Activated CD8-positive, alpha-beta memory T cell treated with anti-CD3 and anti-CD28 coated beads, Interleukin-2, amount 10 ng/mL, durations not matched to agents 7 days and 5 days (primary cell): ENCODE measurements around the gene TMEM51. TPM values are rescaled to one million over a fixed set of nuclear protein-coding genes. Genes with fewer than 3 reads are reported as not detected.

Source experiments
- ATAC-seq: fragments of 150-1000 bp; cut with Tn5 transposase; one replicate; pipeline ENCODE4 v1.10.0; 2021; ENCODE audit warnings: moderate library complexity
- CTCF ChIA-PET: fragments of 350-600 bp; sonication (Branson Sonifier 250); formaldehyde crosslinking; loops from one replicate; lab custom pipeline; 2021; ENCODE audit warnings: antibody characterized with exemption; lab: Charles Lee
- DNase-seq: peaks from one replicate; pipeline ENCODE4 v3.0.0-alpha.2; 2020
- H3K27ac Mint-ChIP-seq: one replicate; pipeline ENCODE4 v1.8.0; 2021; ENCODE audit warnings: mild to moderate bottlenecking, mixed read lengths
- H3K27me3 Mint-ChIP-seq: one replicate; pipeline ENCODE4 v1.8.0; 2021; ENCODE audit warnings: mixed read lengths
- H3K36me3 Mint-ChIP-seq: one replicate; pipeline ENCODE4 v1.8.0; 2021; ENCODE audit warnings: mild to moderate bottlenecking, mixed read lengths
- H3K4me1 Mint-ChIP-seq: one replicate; pipeline ENCODE4 v1.8.0; 2021; ENCODE audit warnings: mixed read lengths
- H3K4me3 Mint-ChIP-seq: one replicate; pipeline ENCODE4 v1.8.0; 2021; ENCODE audit warnings: mild to moderate bottlenecking, moderate library complexity, mixed read lengths
- H3K9me3 Mint-ChIP-seq: one replicate; pipeline ENCODE4 v1.8.0; 2022; ENCODE audit warnings: low read depth, mixed read lengths
- total RNA-seq, 2 experiments: library from RNA; stranded (reverse); gene quantifications; one replicate each; pipeline ENCODE4 v1.2.3, GENCODE V29; 2021

The TMEM51 gene
- total RNA-seq, 2 experiments from 2014 or later: not detected

DNA sequence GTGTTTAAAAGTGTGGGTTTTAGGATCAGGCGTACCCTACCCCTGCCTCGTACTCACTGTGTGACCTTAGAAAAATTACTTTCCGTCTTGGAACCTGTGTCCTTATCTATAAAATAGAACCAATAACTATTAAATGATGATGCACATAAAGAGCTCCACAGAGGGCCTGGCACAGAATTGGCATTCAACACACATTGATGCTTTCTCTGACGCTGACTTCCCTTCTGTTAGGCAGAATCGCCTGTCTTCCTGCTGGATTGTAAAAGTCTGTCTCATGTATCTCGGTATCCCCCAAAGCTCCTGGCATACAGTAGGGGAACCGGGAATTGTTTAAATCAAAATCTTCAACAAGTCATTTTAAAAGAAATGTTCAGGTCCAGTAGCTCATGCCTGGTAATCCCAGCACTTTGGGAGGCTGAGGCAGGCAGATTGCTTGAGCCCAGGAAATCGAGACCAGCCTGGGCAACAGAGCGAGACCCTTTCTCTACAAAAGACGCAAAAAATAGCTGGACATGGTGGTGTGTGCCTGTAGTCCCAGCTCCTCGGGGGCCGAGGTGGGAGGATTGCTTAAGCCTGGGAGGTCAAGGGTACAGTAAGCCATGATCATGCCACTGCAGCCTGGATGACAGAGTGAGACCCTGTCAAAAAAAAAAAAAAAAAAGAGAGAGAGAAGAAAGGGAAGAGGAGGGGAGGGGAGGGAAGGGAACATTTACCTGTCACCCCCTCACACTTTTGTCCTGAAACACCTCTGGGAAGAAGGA, 52.2 kb downstream of the TMEM51 start:
- Mint-ChIP-seq H3K4me3 (no peak overlapping the region), H3K27me3 (peaks cover 15% of the 10 kb centered on the region), H3K27ac (no peak overlapping the region), H3K4me1 (no peaks in the 10 kb centered on the region), H3K36me3 (no peaks in the 10 kb centered on the region), H3K9me3 (no peaks in the 10 kb centered on the region)
- DNase-seq (no peak), ATAC-seq (no peak)
- CTCF ChIA-PET: interaction anchor here (0.6 to 1.2 kb wide), 2 partner anchors 8 to 77 kb away, joined by 3 read pairs; no protein-coding TSS in a partner anchor

- Mint-ChIP-seq H3K9me3 (no peaks in the 10 kb centered on the region), H3K27ac (no peak overlapping the region), H3K4me1 (no peaks in the 10 kb centered on the region), H3K27me3 (peaks cover 15% of the 10 kb centered on the region), H3K4me3 (no peak overlapping the region), H3K36me3 (no peaks in the 10 kb centered on the region)
- DNase-seq: no peak
- CTCF ChIA-PET: interaction anchor here (1.2 kb wide), 1 partner anchor 78 kb away, joined by 3 read pairs; no protein-coding TSS in a partner anchor
- no peak for ATAC-seq
These were observed 53.0 kb downstream of the TMEM51 start for GRCh38 chr1:15206418-15207030.

DNA sequence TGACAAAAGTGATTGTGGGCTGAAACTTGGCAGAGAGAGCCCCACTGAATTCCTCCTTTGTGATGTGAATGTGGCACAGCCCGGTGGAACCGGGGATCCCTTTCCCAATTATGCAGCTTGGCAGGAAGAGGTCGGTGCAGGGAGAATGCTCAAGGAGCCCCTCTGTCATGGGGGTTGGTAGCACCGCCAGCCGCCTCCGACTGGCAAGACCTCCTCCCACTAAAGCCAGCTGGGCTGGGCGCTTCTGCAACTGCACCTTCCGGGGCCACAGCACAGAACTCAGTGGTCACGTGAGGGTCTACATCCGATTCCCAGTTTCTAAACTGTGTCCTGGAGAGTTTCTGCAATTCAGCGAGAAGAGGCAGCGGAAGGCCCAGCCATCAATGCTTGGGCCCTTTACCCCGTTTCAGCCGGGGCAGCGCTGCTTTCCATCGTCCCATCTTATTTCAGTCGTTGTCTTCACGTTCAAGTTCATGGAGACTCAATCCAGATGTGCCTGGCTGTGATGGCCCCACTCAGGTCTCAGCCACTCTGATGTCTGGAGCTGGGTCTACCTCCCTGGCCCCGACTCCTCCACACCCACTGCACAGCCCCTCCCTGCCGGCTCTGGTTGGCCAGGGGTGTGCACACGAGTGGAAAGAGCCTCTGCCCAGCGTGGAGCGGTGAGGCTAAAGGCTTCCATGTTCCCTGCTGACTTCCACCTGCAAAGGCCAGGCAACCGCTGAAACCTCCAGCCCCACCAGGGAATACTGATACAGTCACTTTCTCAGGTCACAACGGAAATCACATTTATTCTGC, 53.7 kb downstream of the TMEM51 start:
- peaks cover 17% of the 10 kb centered on the region for H3K27me3 Mint-ChIP-seq
- H3K4me1 Mint-ChIP-seq: no peaks in the 10 kb centered on the region
- H3K36me3 Mint-ChIP-seq: no peaks in the 10 kb centered on the region
- no peaks in the 10 kb centered on the region for H3K9me3 Mint-ChIP-seq
- CTCF ChIA-PET: no interaction called here
- DNase-seq: no peak
- ATAC-seq: no peak
- H3K27ac Mint-ChIP-seq: no peak overlapping the region
- no peak overlapping the region for H3K4me3 Mint-ChIP-seq

DNA sequence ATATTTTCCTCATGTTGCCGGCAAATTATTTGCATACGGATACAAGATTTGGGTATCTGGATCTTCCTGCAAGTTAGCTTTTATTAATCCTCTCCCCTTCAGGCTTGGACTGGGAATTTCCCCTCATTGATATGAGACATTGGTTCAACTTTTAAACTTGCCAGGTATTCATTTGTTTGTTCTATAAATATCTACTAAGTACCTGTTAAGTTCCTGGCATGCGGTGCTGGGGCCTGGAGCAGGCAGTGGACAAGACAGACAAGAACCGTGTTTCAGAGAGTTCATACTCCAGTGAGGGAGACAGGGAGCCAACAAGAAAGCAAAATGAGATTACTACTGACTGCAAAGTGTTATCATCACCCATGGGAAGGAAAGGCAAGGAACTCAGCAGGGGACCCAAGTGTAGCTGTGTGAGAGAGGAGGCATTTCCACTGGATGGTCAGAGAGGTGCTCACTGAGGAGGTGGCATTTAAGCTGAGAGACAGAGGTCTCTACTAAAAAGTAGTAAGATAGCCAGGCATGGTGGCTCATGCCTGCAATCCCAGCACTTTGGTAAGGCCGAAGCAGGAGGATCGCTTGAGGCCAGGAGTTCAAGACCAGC, 54.4 kb downstream of the TMEM51 start:
- Mint-ChIP-seq H3K9me3 (no peaks in the 10 kb centered on the region), H3K4me3 (no peak overlapping the region), H3K36me3 (no peaks in the 10 kb centered on the region), H3K4me1 (no peaks in the 10 kb centered on the region), H3K27me3 (peaks cover 23% of the 10 kb centered on the region), H3K27ac (no peak overlapping the region)
- ATAC-seq (no peak), DNase-seq (no peak)
- CTCF ChIA-PET: no interaction called here

GRCh38 chr1:15210651-15211375, 57.3 kb downstream of the TMEM51 start:
- Mint-ChIP-seq H3K27me3 (peaks cover 25% of the 10 kb centered on the region), H3K4me3 (no peak overlapping the region), H3K27ac (no peak overlapping the region), H3K4me1 (no peaks in the 10 kb centered on the region), H3K9me3 (no peaks in the 10 kb centered on the region), H3K36me3 (no peaks in the 10 kb centered on the region)
- CTCF ChIA-PET: interaction anchor here (1.1 kb wide), 1 partner anchor 61 kb away, joined by 5 read pairs; no protein-coding TSS in a partner anchor
- ATAC-seq (no peak), DNase-seq (no peak)

- Mint-ChIP-seq H3K4me3 (no peak overlapping the region), H3K4me1 (no peaks in the 10 kb centered on the region), H3K27ac (no peak overlapping the region), H3K36me3 (no peaks in the 10 kb centered on the region), H3K9me3 (no peaks in the 10 kb centered on the region), H3K27me3 (peaks cover 28% of the 10 kb centered on the region)
- CTCF ChIA-PET: interaction anchor here (1.1 kb wide), 1 partner anchor 61 kb away, joined by 5 read pairs; no protein-coding TSS in a partner anchor
- DNase-seq (no peak), ATAC-seq (no peak)
These were observed 57.9 kb downstream of the TMEM51 start for GRCh38 chr1:15211424-15211823.

DNA sequence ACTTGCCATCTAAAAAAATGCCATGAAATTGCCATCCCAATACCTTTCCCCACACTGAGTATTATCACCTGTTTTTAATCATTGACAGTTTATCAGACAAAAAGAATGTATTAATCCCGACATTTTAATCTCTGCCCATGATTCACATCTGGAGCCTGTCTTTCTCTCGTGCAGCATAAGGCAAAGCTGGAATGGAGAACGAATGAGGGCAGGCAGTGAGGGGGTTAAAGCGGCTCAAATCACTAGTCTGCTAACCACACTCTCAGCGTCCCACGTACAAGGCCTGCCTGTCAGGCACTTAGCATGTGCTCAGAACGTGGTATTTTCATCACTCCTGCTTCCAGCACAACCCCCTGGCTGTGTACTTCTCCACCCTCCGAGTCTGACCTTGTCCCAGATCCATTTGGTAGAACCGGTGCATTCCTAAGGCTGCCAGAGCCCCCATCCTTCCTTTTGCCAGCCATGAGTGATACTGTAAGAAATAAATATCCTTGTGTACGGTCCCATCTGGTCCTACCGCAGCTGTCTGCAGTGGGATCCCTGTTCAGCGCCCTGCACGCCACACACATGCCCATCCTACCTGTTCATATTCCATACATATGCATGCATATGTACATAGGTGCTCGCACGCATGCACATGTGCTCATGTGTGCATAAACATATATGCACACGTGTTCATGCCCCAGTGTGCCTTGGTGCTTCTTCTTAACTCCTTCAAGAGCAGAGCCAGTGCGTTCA, 58.8 kb downstream of the TMEM51 start:
- H3K4me3 Mint-ChIP-seq: no peak overlapping the region
- H3K27ac Mint-ChIP-seq: no peak overlapping the region
- ATAC-seq (no peak), DNase-seq (no peak)
- no peaks in the 10 kb centered on the region for H3K4me1 Mint-ChIP-seq
- H3K9me3 Mint-ChIP-seq: no peaks in the 10 kb centered on the region
- peaks cover 32% of the 10 kb centered on the region for H3K27me3 Mint-ChIP-seq
- CTCF ChIA-PET: no interaction called here
- H3K36me3 Mint-ChIP-seq: no peaks in the 10 kb centered on the region

- no peak overlapping the region for H3K27ac Mint-ChIP-seq
- H3K4me3 Mint-ChIP-seq: no peak overlapping the region
- H3K9me3 Mint-ChIP-seq: no peaks in the 10 kb centered on the region
- no peak for DNase-seq
- no peaks in the 10 kb centered on the region for H3K36me3 Mint-ChIP-seq
- CTCF ChIA-PET: no interaction called here
- H3K4me1 Mint-ChIP-seq: peaks cover 1% of the 10 kb centered on the region
- ATAC-seq: no peak
- peaks cover 37% of the 10 kb centered on the region for H3K27me3 Mint-ChIP-seq
These were observed 59.4 kb downstream of the TMEM51 start for GRCh38 chr1:15212954-15213291.

GRCh38 chr1:15213341-15213821, 59.8 kb downstream of the TMEM51 start:
- CTCF ChIA-PET: no interaction called here
- H3K36me3 Mint-ChIP-seq: no peaks in the 10 kb centered on the region
- no peaks in the 10 kb centered on the region for H3K9me3 Mint-ChIP-seq
- DNase-seq (no peak), ATAC-seq (no peak)
- H3K27me3 Mint-ChIP-seq: peaks cover 39% of the 10 kb centered on the region
- H3K4me1 Mint-ChIP-seq: peaks cover 4% of the 10 kb centered on the region
- H3K4me3 Mint-ChIP-seq: no peak overlapping the region
- no peak overlapping the region for H3K27ac Mint-ChIP-seq

- Mint-ChIP-seq H3K9me3 (no peaks in the 10 kb centered on the region), H3K36me3 (no peaks in the 10 kb centered on the region), H3K27me3 (peaks cover 48% of the 10 kb centered on the region), H3K27ac (no peak overlapping the region), H3K4me1 (peaks cover 10% of the 10 kb centered on the region), H3K4me3 (no peak overlapping the region)
- CTCF ChIA-PET: no interaction called here
- DNase-seq: no peak
- ATAC-seq: no peak
These were observed 61.0 kb downstream of the TMEM51 start for GRCh38 chr1:15214527-15214926.

DNA sequence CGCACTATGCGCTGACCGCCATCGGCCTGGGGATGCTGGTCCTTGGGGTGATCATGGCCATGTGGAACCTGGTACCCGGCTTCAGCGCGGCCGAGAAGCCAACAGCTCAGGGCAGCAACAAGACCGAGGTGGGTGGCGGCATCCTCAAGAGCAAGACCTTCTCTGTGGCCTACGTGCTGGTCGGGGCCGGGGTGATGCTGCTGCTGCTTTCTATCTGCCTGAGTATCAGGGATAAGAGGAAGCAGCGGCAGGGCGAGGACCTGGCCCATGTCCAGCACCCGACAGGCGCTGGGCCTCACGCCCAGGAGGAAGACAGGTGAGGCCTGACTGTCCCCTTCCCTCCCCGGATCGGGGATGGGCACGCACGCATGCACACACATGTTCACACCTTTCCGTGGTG, 61.6 kb downstream of the TMEM51 start:
- H3K4me1 Mint-ChIP-seq: peaks cover 10% of the 10 kb centered on the region
- no peak overlapping the region for H3K4me3 Mint-ChIP-seq
- H3K36me3 Mint-ChIP-seq: no peaks in the 10 kb centered on the region
- H3K27ac Mint-ChIP-seq: no peak overlapping the region
- CTCF ChIA-PET: interaction anchor here (1.2 kb wide), 1 partner anchor 11 kb away, joined by 3 read pairs; no protein-coding TSS in a partner anchor
- ATAC-seq (no peak), DNase-seq (no peak)
- no peaks in the 10 kb centered on the region for H3K9me3 Mint-ChIP-seq
- peaks cover 48% of the 10 kb centered on the region for H3K27me3 Mint-ChIP-seq

GRCh38 chr1:15217654-15218053, 64.1 kb downstream of the TMEM51 start:
- no peak for DNase-seq
- peaks cover 10% of the 10 kb centered on the region for H3K4me1 Mint-ChIP-seq
- H3K36me3 Mint-ChIP-seq: no peaks in the 10 kb centered on the region
- no peak overlapping the region for H3K27ac Mint-ChIP-seq
- H3K9me3 Mint-ChIP-seq: no peaks in the 10 kb centered on the region
- peaks cover 47% of the 10 kb centered on the region for H3K27me3 Mint-ChIP-seq
- no peak for ATAC-seq
- CTCF ChIA-PET: interaction anchor here (0.6 kb wide), 1 partner anchor 11 kb away, joined by 3 read pairs; no protein-coding TSS in a partner anchor
- H3K4me3 Mint-ChIP-seq: no peak overlapping the region
